Peyer's patch (tissue), 4 donors: ENCODE results near the gene PDIA5. TPM values are rescaled to one million over a fixed set of nuclear protein-coding genes. Genes with fewer than 3 reads are reported as not detected.

Experiments used
- DNase-seq, 3 donors: peaks; one replicate each; pipeline ENCODE4 v3.0.0-alpha.2; 2017 to 2019
- H3K27ac ChIP-seq, 4 donors: fragments of 200-600 bp; sonication (generic); one replicate each; pipeline ENCODE4 v1.5.1; 2016 to 2019
- H3K27me3 ChIP-seq, 2 donors: fragments of 200-600 bp; sonication (generic); one replicate each; pipeline ENCODE4 v1.5.1; 2019
- H3K36me3 ChIP-seq, 3 donors: fragments of 200-600 bp; sonication (generic); one replicate each; pipeline ENCODE4 v1.5.1; 2016 to 2019
- H3K4me1 ChIP-seq, 4 donors: fragments of 200-600 bp; sonication (generic); one replicate each; pipeline ENCODE4 v1.5.1; 2016 to 2019
- H3K4me3 ChIP-seq, 4 donors: fragments of 200-600 bp; sonication (generic); 1 replicate in 3 of 4; 2 replicates in 1 of 4; pipeline ENCODE4 v1.5.1; 2016 to 2019; ENCODE audit warnings: mild to moderate bottlenecking in 1 of 4
- H3K9me3 ChIP-seq, 4 donors: fragments of 200-600 bp; sonication (generic); one replicate each; pipeline ENCODE4 v1.5.1; 2016 to 2019; ENCODE audit warnings: mild to moderate bottlenecking in 1 of 4
- POLR2A ChIP-seq, 2 donors: fragments of 450-650 bp; IDR thresholded peaks; one replicate each; pipeline ENCODE4 v1.5.1; 2017; ENCODE audit warnings: antibody characterized with exemption in 2 of 2, mild to moderate bottlenecking in 2 of 2, moderate library complexity in 2 of 2
- total RNA-seq, 4 donors: library from RNA; depleted of rRNA; stranded (reverse); fragments of >200 nt; gene quantifications; one replicate each; pipeline ENCODE4 v1.1.0, GENCODE V29; 2016
- TF ChIP-seq, protein P1 (sequence below), 6 experiments: fragments of 450-650 bp in 4 of 6; fragments of 200-600 bp in 2 of 6; sonication (generic) in 1 of 6; IDR thresholded peaks; one replicate each; pipeline ENCODE4 v1.5.1; 2017 to 2019; ENCODE audit warnings: antibody characterized with exemption in 6 of 6, mild to moderate bottlenecking in 3 of 6, moderate library complexity in 1 of 6

Gene PDIA5
- total RNA-seq, 4 donors from 2014 or later = 13.7 to 63.5 (median 19.4) TPM

GRCh38 chr3:123102249-123102648 lies 35.4 kb downstream of the PDIA5 start:
- DNase-seq = no peak
- Histone ChIP-seq H3K27ac (no peak overlapping the region), H3K27me3 (no peaks in the 10 kb centered on the region), H3K9me3 (no peaks in the 10 kb centered on the region), H3K4me1 (peaks cover 0 to 5% (median 0%) of the 10 kb centered on the region in 4 donors), H3K36me3 (peaks cover 0 to 43% (median 0%) of the 10 kb centered on the region in 3 donors), H3K4me3 (no peak overlapping the region)
- TF ChIP-seq, protein P1, sequence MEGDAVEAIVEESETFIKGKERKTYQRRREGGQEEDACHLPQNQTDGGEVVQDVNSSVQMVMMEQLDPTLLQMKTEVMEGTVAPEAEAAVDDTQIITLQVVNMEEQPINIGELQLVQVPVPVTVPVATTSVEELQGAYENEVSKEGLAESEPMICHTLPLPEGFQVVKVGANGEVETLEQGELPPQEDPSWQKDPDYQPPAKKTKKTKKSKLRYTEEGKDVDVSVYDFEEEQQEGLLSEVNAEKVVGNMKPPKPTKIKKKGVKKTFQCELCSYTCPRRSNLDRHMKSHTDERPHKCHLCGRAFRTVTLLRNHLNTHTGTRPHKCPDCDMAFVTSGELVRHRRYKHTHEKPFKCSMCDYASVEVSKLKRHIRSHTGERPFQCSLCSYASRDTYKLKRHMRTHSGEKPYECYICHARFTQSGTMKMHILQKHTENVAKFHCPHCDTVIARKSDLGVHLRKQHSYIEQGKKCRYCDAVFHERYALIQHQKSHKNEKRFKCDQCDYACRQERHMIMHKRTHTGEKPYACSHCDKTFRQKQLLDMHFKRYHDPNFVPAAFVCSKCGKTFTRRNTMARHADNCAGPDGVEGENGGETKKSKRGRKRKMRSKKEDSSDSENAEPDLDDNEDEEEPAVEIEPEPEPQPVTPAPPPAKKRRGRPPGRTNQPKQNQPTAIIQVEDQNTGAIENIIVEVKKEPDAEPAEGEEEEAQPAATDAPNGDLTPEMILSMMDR (IDR thresholded peaks at IDR 0.05) = no peak
- no peak for TF ChIP-seq POLR2A (IDR thresholded peaks at IDR 0.05)

DNA sequence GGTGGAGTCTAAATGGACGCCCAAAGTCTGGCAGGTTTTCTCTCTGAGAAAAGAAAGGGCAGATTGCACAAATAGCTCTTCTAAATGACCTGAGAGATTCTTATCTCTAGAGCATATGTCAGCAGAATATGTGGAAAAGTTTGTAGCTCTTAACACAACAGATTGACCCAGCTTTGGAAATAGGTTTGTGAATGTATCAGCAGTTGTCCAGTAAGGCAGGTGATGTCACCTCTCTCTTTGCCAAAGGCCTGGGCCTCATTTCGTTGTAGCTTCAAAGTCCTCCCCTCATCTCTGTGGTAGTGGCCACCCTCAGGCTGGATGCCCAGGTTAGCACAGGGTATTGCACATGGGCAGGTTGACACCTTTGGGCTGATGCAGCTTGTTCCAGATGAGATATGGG lies 36.0 kb downstream of the PDIA5 start:
- Histone ChIP-seq H3K9me3 (no peaks in the 10 kb centered on the region), H3K4me3 (no peak overlapping the region), H3K27me3 (no peaks in the 10 kb centered on the region), H3K27ac (no peak overlapping the region), H3K36me3 (peaks cover 0 to 49% (median 0%) of the 10 kb centered on the region in 3 donors), H3K4me1 (no peaks in the 10 kb centered on the region)
- no peak for DNase-seq
- TF ChIP-seq, protein P1 (IDR thresholded peaks at IDR 0.05) = no peak
- TF ChIP-seq POLR2A (IDR thresholded peaks at IDR 0.05) = no peak

- peaks cover 0 to 51% (median 0%) of the 10 kb centered on the region in 3 donors for H3K36me3 ChIP-seq
- no peak overlapping the region for H3K27ac ChIP-seq
- DNase-seq = no peak
- H3K4me1 ChIP-seq = no peaks in the 10 kb centered on the region
- no peak for TF ChIP-seq POLR2A (IDR thresholded peaks at IDR 0.05)
- TF ChIP-seq, protein P1 (IDR thresholded peaks at IDR 0.05) = no peak
- no peaks in the 10 kb centered on the region for H3K9me3 ChIP-seq
- H3K4me3 ChIP-seq = no peak overlapping the region
- no peaks in the 10 kb centered on the region for H3K27me3 ChIP-seq
Observed at GRCh38 chr3:123104550-123104949, 37.7 kb downstream of the PDIA5 start.

DNA sequence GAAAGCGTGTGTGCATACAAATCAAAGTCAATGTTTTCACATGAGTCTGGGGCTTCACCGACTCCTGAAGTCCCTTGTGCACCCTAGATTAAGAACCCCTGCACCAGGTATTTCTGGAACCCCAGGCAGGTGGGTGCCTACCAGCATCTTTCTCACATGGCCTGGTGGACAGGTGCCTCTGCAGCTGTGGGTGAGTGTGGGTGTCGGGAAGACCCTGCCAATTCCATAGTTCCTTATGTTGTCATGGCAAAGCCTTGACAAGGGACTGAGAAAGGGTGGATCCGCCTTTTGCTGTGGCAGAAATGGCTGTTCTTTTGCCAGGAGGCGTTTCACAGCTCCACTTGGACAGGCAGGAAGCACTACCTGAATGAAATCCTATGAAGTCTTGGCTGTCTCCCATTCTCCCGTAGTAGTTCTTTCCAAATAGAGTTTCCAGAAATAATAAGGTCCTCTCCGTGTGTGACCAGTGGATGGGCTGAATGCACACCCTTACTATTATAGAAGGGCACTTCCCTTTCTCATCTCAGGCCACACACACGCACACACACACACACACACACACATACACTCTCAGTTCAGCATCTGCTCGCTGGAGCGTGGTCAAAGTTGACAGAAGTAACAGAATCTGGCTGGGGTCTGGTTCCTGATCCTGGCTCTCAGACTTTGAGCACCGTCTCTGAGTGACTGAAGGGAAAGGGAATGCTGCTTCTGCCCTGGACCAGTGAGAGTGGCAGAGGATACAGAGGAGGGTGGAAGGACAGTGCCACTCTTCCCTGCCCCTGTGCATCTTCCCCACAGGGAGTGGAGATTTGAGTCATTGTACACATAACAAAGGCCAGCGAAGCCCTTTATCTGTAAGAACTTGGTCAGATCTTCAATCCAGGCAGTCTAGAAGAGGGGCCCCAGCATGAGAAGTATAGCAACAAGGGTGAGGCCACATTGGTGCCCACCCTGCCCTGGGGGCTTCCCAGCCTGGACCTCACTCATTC lies 38.7 kb downstream of the PDIA5 start:
- Histone ChIP-seq H3K27ac (no peak overlapping the region), H3K36me3 (peaks cover 0 to 57% (median 0%) of the 10 kb centered on the region in 3 donors), H3K27me3 (no peaks in the 10 kb centered on the region), H3K4me1 (no peaks in the 10 kb centered on the region), H3K4me3 (no peak overlapping the region), H3K9me3 (no peaks in the 10 kb centered on the region)
- no peak for TF ChIP-seq POLR2A (IDR thresholded peaks at IDR 0.05)
- TF ChIP-seq, protein P1 (IDR thresholded peaks at IDR 0.05) = no peak
- DNase-seq = peak; percentile 19 to 65 (median 61)

GRCh38 chr3:123110282-123110975 lies 43.6 kb downstream of the PDIA5 start:
- TF ChIP-seq POLR2A (IDR thresholded peaks at IDR 0.05) = no peak
- TF ChIP-seq, protein P1 (IDR thresholded peaks at IDR 0.05) = no peak
- peaks cover 0 to 39% (median 0%) of the 10 kb centered on the region in 3 donors for H3K36me3 ChIP-seq

More at GRCh38 chr3:123110282-123110975, 43.6 kb downstream of the PDIA5 start:
- no peaks in the 10 kb centered on the region for H3K9me3 ChIP-seq
- no peaks in the 10 kb centered on the region for H3K27me3 ChIP-seq
- no peak overlapping the region for H3K27ac ChIP-seq
- H3K4me3 ChIP-seq = no peak overlapping the region
- peak in 1 of 3 donors; percentile 27 for DNase-seq
- H3K4me1 ChIP-seq = no peaks in the 10 kb centered on the region
